BLaER1 treated with 17β-estradiol and CSF1 and Interleukin-3, amounts not matched to agents 10 nM and 100 nM (cell line): ENCODE results near the gene BCL11B.

ENCODE experiments used
- H3K27ac ChIP-seq, 11 experiments: shearing (Covaris generic); formaldehyde crosslinking; 2 replicates each; pipeline ENCODE4 v1.8.1; 2022
- H3K27me3 ChIP-seq, 11 experiments: shearing (Covaris generic); formaldehyde crosslinking; 2 replicates each; pipeline ENCODE4 v1.8.1; 2022
- H3K36me3 ChIP-seq, 11 experiments: shearing (Covaris generic); formaldehyde crosslinking; 2 replicates each; pipeline ENCODE4 v1.8.1; 2022
- H3K4me1 ChIP-seq, 10 experiments: shearing (Covaris generic); formaldehyde crosslinking; 2 replicates each; pipeline ENCODE4 v1.8.1; 2022
- H3K4me2 ChIP-seq, 11 experiments: shearing (Covaris generic); formaldehyde crosslinking; 2 replicates each; pipeline ENCODE4 v1.8.1; 2022
- H3K4me3 ChIP-seq, 10 experiments: shearing (Covaris generic); formaldehyde crosslinking; 2 replicates each; pipeline ENCODE4 v1.8.1; 2022
- H3K9ac ChIP-seq, 11 experiments: shearing (Covaris generic); formaldehyde crosslinking; 2 replicates each; pipeline ENCODE4 v1.8.1; 2022
- H3K9me3 ChIP-seq, 11 experiments: shearing (Covaris generic); formaldehyde crosslinking; replicated peaks in 1 of 11; 2 replicates each; pipeline ENCODE4 v1.8.1; 2022
- H4K20me1 ChIP-seq, 11 experiments: shearing (Covaris generic); formaldehyde crosslinking; 2 replicates each; pipeline ENCODE4 v1.8.1; 2022
- Cebpa-rat ChIP-seq, 11 experiments: shearing (Covaris generic); IDR thresholded peaks; 2 replicates each; pipeline ENCODE4 v1.8.1; 2022

Gene BCL11B

DNA sequence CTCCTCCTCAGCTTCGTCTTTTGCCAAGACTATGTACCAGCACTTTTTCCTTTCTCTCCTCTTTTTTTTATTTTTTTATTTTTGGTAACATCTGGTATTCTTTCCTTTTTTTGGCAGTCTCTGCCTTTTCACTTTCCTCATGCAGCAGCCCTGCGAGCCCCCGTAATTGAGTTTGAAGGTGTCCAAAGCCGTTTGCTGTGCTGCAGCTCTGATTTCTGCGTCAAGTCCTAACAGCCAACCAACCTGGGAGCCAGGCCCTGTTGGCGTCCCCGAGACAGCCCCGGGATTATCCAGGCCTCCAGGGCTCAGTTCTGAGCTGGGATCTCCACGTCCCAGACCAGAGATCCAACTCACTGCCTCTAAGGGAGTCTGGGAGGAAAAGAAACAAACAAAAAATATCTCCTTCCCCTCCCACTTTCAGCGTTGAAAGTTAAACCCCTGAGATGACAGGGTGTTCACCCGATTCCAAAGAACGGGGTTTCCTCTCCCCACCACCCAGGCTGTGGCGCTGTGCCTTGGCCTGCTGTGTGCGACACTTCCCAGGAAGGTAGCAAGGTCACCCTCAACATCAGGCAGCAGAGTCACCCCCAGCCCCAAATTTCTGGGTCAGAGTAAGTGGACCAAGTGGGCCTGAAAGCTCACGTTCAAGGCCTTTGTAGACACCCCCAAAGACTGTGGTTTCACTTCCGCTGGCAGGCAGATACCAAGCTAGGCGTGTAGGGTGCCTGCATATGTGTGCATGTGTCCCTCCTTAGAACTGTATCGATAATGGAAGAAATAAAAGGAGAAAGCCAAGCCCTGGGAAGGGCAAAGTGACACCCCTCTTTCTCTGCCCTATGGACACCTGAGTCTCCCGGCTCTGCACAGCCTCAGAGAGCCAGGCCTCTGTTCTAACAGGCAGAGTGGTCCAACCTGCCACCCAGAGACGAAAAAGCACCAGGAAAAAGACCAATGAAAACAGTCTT lies 11.1 kb downstream of the BCL11B start:
- Histone ChIP-seq H3K4me2 (peak overlapping the region; percentile 67 to 96 (median 74)), H3K27ac (peak overlapping the region in 9 of 11 experiments; percentile 37 to 64 (median 52); a peak in 18 of 22 replicates), H3K9ac (peak overlapping the region in 9 of 11 experiments; percentile 40 to 65 (median 53); a peak in 19 of 22 replicates), H3K4me3 (peak overlapping the region in 4 of 10 experiments; percentile 5 to 40 (median 27); a peak in 4 of 20 replicates), H3K4me1 (peaks cover 31 to 57% (median 54%) of the 10 kb centered on the region in 10 experiments), H3K27me3 (peaks cover 47 to 79% (median 72%) of the 10 kb centered on the region in 11 experiments), H4K20me1 (peaks cover 0 to 99% (median 17%) of the 10 kb centered on the region in 11 experiments; a peak in 15 of 22 replicates), H3K9me3 (no peaks in the 10 kb centered on the region), H3K36me3 (peaks cover 0 to 19% (median 1%) of the 10 kb centered on the region in 11 experiments; a peak in 6 of 22 replicates)
- no peak for TF ChIP-seq Cebpa-rat (IDR thresholded peaks at IDR 0.05)

DNA sequence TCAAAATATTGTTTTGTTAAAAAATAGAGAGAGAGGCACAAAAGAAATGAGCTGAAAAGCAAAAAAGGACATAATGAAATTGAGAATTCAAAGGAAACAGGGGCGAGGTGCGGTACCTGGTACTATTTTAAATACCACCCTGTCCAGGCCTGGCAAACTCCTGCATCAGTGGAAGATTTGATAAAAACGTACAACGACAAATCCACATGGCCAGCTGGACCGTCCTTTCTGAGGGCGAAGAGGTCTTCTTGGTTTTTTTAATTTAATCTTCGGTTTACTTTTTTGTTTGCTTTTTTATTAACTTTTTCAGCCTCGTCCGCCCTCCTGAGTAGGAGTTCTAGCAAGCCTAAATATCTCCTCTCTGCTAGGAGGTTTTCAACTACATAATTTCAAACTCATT lies 11.9 kb downstream of the BCL11B start:
- Histone ChIP-seq H3K9ac (peak overlapping the region in 1 of 11 experiments; percentile 52; a peak in 1 of 22 replicates), H3K9me3 (no peaks in the 10 kb centered on the region), H3K27me3 (peaks cover 40 to 71% (median 65%) of the 10 kb centered on the region in 11 experiments), H3K4me3 (no peak overlapping the region), H3K4me2 (peak overlapping the region in 5 of 11 experiments; percentile 70 to 85 (median 73); a peak in 6 of 22 replicates), H3K27ac (no peak overlapping the region; a peak in 1 of 22 replicates), H3K4me1 (peaks cover 31 to 49% (median 47%) of the 10 kb centered on the region in 10 experiments), H3K36me3 (peaks cover 0 to 25% (median 5%) of the 10 kb centered on the region in 11 experiments; a peak in 6 of 22 replicates), H4K20me1 (peaks cover 0 to 96% (median 17%) of the 10 kb centered on the region in 11 experiments; a peak in 15 of 22 replicates)
- no peak for TF ChIP-seq Cebpa-rat (IDR thresholded peaks at IDR 0.05)

DNA sequence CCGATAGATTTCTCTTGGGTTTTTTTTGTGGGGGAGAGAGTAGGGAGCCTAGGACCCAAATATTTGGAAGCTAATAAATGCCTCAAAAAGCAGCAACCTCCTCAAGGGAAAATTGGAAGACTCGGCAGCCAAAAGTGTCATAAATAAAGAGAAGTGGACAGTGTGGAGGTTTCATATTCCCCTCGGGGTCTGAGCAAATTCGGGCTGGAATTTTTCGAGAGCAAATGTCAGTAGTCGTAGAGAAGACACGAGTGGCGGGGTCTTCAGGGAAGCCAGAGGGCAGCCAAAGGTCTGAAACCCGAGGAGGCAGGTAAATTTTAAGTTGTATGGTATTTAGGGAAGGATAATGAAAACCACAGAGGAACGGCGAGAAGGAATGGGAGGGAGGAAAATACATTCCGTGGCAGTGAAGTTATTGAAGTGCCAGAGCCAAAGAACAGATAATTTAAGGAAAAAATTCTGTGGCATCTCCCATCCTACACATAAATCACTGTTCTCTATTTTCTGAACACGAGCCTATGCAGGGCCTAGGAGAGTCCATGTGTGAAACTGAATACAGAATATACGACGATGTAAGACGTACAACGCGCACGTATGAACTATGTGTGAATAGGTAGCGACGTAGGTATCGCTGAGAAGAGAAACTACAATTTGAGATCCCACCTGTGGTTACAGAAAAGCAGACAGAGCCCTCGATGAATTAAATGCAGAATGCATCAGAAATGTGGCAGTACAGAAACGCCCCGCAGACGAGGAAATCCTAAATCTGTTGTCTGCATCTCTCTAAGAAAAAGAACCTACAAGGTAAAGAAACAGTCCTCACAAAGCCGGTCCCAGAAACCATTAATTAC lies 12.9 kb downstream of the BCL11B start:
- Histone ChIP-seq H3K4me3 (no peak overlapping the region), H3K9ac (no peak overlapping the region), H3K4me2 (no peak overlapping the region), H3K27ac (no peak overlapping the region), H3K9me3 (no peaks in the 10 kb centered on the region), H3K4me1 (peaks cover 31 to 40% (median 38%) of the 10 kb centered on the region in 10 experiments), H3K27me3 (peaks cover 30 to 61% (median 55%) of the 10 kb centered on the region in 11 experiments), H4K20me1 (peaks cover 0 to 92% (median 21%) of the 10 kb centered on the region in 11 experiments; a peak in 15 of 22 replicates), H3K36me3 (peaks cover 0 to 27% (median 6%) of the 10 kb centered on the region in 11 experiments; a peak in 6 of 22 replicates)
- no peak for TF ChIP-seq Cebpa-rat (IDR thresholded peaks at IDR 0.05)

DNA sequence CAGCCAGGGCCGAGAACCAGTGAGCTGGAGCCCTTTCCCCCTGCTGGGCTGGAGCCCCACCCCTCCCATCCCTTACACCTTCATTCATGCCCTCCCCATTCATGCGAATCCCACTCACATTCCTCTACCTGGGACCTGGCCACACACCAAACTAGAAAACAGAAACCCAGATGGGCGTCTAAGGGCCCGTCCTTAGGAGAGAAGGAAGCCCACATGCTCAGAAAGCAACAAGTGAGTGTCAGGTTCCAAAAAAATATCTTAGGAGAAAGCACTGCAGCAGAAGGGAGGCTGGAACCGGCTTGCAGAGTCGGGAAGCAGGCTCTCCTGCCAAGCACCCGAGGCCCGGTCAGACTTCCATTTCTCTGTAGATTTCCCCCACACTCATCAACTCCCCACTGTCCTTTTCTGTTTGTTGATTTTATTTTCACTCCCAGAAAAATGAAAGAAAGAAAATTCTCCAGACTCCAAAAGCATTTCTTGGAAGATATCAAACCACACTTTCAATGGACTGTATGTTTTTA lies 13.6 kb downstream of the BCL11B start:
- H3K27me3 ChIP-seq, result peaks cover 23 to 54% (median 48%) of the 10 kb centered on the region in 11 experiments
- peaks cover 0 to 27% (median 6%) of the 10 kb centered on the region in 11 experiments; a peak in 7 of 22 replicates for H3K36me3 ChIP-seq
- H3K9ac ChIP-seq, result no peak overlapping the region
- no peak overlapping the region for H3K4me2 ChIP-seq
- H3K9me3 ChIP-seq, result no peaks in the 10 kb centered on the region
- TF ChIP-seq Cebpa-rat (IDR thresholded peaks at IDR 0.05), result no peak
- no peak overlapping the region for H3K4me3 ChIP-seq
- no peak overlapping the region for H3K27ac ChIP-seq
- peaks cover 0 to 93% (median 18%) of the 10 kb centered on the region in 11 experiments; a peak in 15 of 22 replicates for H4K20me1 ChIP-seq
- peaks cover 30 to 33% (median 32%) of the 10 kb centered on the region in 10 experiments for H3K4me1 ChIP-seq

DNA sequence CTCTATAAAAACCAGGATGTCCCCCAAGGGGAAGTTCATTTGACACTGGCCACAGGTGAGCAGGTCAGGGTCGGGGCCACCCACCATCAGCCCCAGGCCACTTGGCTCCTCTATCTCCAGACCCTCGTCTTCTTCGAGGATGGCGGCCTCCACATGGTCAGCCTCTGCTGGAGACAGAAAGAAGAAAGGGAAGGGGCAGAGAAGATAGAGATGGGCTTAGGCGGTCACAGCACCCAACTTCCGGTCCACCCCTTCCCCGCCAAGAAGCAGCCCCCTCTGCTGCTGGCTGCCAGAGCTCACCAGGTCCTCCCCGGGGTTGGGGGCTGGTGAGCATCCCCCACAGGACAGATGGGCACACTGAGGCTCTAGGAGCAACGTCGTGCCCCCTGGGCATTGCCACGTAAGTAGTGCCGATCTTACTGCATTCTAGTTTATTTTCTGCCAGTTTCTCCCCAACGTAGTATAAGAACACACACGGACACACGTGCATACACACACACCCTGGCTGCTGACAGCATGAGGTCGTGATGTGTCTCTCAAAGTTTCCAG lies 14.2 kb downstream of the BCL11B start:
- Histone ChIP-seq H3K27me3 (peaks cover 16 to 47% (median 41%) of the 10 kb centered on the region in 11 experiments), H3K4me1 (peaks cover 24 to 27% (median 25%) of the 10 kb centered on the region in 10 experiments), H3K9ac (no peak overlapping the region), H3K9me3 (no peaks in the 10 kb centered on the region), H3K27ac (no peak overlapping the region), H3K4me3 (no peak overlapping the region), H3K36me3 (peaks cover 0 to 27% (median 6%) of the 10 kb centered on the region in 11 experiments; a peak in 7 of 22 replicates), H3K4me2 (no peak overlapping the region), H4K20me1 (peaks cover 0 to 93% (median 17%) of the 10 kb centered on the region in 11 experiments; a peak in 14 of 22 replicates)
- no peak for TF ChIP-seq Cebpa-rat (IDR thresholded peaks at IDR 0.05)

DNA sequence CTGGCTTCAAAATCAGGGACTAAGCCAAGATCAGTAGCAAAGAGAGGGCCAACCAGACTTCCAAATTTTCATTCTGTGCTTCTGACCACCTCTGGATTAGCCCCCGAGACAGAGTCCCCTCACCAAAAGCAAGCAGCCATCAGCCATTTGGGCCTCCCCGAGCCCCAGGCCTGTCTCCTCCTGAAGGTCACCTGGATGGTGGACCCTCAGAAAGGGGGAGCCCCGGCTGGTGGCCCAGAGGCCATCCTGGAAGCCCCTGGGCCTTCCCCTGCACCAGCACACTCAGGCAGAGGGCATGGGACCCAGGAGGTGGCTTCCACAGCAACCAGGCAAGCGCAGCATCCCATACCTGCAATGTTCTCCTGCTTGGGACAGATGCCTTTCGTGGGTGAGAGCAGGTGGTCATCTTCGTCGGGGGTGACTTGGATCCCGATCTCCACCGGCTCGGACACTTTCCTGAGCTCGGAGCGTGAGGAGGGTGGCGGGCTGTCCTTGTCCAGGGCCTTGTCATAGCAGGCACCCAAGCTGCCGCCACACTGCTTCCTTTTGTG lies 14.8 kb downstream of the BCL11B start:
- Histone ChIP-seq H4K20me1 (peaks cover 0 to 93% (median 17%) of the 10 kb centered on the region in 11 experiments; a peak in 15 of 22 replicates), H3K36me3 (peaks cover 0 to 27% (median 6%) of the 10 kb centered on the region in 11 experiments; a peak in 7 of 22 replicates), H3K4me2 (no peak overlapping the region), H3K9me3 (no peaks in the 10 kb centered on the region), H3K27ac (no peak overlapping the region), H3K9ac (no peak overlapping the region), H3K27me3 (peaks cover 11 to 42% (median 35%) of the 10 kb centered on the region in 11 experiments), H3K4me3 (no peak overlapping the region), H3K4me1 (peaks cover 18 to 21% (median 20%) of the 10 kb centered on the region in 10 experiments)
- no peak for TF ChIP-seq Cebpa-rat (IDR thresholded peaks at IDR 0.05)

DNA sequence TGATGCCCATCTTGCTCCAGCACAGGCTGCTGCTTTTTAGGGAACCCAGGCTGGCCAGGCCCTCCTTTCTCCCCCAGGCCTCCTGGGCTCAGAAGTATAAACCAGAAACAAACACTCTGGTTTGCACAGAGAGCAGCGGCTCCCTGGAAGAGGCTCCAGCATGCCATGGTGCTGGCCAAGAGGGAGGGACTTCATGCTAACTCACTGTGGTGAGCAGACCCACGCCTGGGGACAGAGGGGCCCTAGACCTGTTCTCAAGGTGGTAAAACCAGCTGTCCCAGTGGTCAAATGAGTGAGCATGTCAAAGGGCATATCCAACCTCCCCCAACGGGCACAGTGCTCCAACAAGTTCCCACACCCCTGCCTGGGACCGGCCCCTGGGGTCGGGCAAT lies 15.5 kb downstream of the BCL11B start:
- peaks cover 0 to 27% (median 6%) of the 10 kb centered on the region in 11 experiments; a peak in 7 of 22 replicates for H3K36me3 ChIP-seq
- no peak for TF ChIP-seq Cebpa-rat (IDR thresholded peaks at IDR 0.05)
- H3K9ac ChIP-seq, result no peak overlapping the region
- peaks cover 9 to 35% (median 28%) of the 10 kb centered on the region in 11 experiments; a peak in 21 of 22 replicates for H3K27me3 ChIP-seq
- H3K9me3 ChIP-seq, result no peaks in the 10 kb centered on the region
- H3K4me3 ChIP-seq, result no peak overlapping the region
- peaks cover 0 to 93% (median 15%) of the 10 kb centered on the region in 11 experiments; a peak in 15 of 22 replicates for H4K20me1 ChIP-seq
- H3K27ac ChIP-seq, result no peak overlapping the region
- peaks cover 11 to 14% (median 13%) of the 10 kb centered on the region in 10 experiments for H3K4me1 ChIP-seq
- no peak overlapping the region for H3K4me2 ChIP-seq
